Measurements from ENCODE around the gene GRIK2. TPM values are rescaled to one million over a fixed set of nuclear protein-coding genes. Genes with fewer than 3 reads are reported as not detected.

GRIK2 gene
- total RNA-seq, 1 experiment from 2014 or later: 0.70 TPM

GRCh38 chr6:101887532-101887931 lies 494.0 kb downstream of the GRIK2 start:
- H3K27me3 ChIP-seq (ENCODE audit: insufficient read depth, low read length): no peaks in the 10 kb centered on the region
- H3K79me1 ChIP-seq (ENCODE audit: insufficient read depth, low read depth, low read length, poor library complexity, severe bottlenecking): no peaks in the 10 kb centered on the region
- no peaks in the 10 kb centered on the region for H3K4me1 ChIP-seq (ENCODE audit: insufficient read depth, low read length)
- no peaks in the 10 kb centered on the region for H4K20me1 ChIP-seq (ENCODE audit: control insufficient read depth, insufficient read depth, insufficient read length)
- no peak overlapping the region for H2AK5ac ChIP-seq (ENCODE audit: insufficient read length, low read length)
- no peak overlapping the region for H2BK5ac ChIP-seq (ENCODE audit: insufficient read length, low read length)
- H2BK20ac ChIP-seq (ENCODE audit: low read depth, low read length, poor library complexity, severe bottlenecking): no peak overlapping the region
- H3K23me2 ChIP-seq (ENCODE audit: insufficient read length, low read depth, low read length, poor library complexity, severe bottlenecking): no peaks in the 10 kb centered on the region
- Mint-ChIP-seq H3K9me3 (no peaks in the 10 kb centered on the region), H3K27ac (no peak overlapping the region; a peak in 2 of 7 replicates), H3K36me3 (ENCODE audit: insufficient read depth in 1 of 3, low read depth in 3 of 3) (no peaks in the 10 kb centered on the region), H3K4me3 (no peak overlapping the region), H3K27me3 (ENCODE audit: low read depth) (no peaks in the 10 kb centered on the region), H3K4me1 (peaks cover 5 to 10% of the 10 kb centered on the region in 2 experiments; a peak in 2 of 4 replicates)
- TF ChIP-seq CTCF (conservative IDR thresholded peaks at IDR 0.05): no peak
- H2BK120ac ChIP-seq (ENCODE audit: low read depth, low read length, poor library complexity, severe bottlenecking): no peak overlapping the region
- no peak overlapping the region for H4K5ac ChIP-seq (ENCODE audit: insufficient read length, low read depth, low read length)
- no CpG with 5 or more reads among the region's 5 CpGs for WGBS (ENCODE audit: extremely low coverage, insufficient read length, low lambda C conversion rate)
- no peak overlapping the region for H3T11ph ChIP-seq (ENCODE audit: low read length)
- no peak overlapping the region for H3K14ac ChIP-seq (ENCODE audit: insufficient read depth, low read length)
- no peak overlapping the region for H3K23ac ChIP-seq (ENCODE audit: insufficient read length, low read depth, low read length)
- H4K8ac ChIP-seq (replicated peaks; ENCODE audit: insufficient read length, low read depth, low read length): no peak overlapping the region
- H3K9ac ChIP-seq (ENCODE audit: extremely low read depth, insufficient read length, low read length): no peak overlapping the region
- no peak for DNase-seq
- no peak overlapping the region for H3K4ac ChIP-seq (ENCODE audit: low read depth, low read length)
- no peak overlapping the region for H2BK15ac ChIP-seq (ENCODE audit: low read depth, low read length)
- H3K27ac ChIP-seq (ENCODE audit: insufficient read length, low read depth, low read length): no peak overlapping the region
- H2BK12ac ChIP-seq (ENCODE audit: insufficient read length, low read depth, low read length): no peak overlapping the region
- H3K18ac ChIP-seq (ENCODE audit: insufficient read length, low read depth, low read length): no peak overlapping the region
- no peak overlapping the region for H4K91ac ChIP-seq (ENCODE audit: insufficient read length, low read depth, low read length)
- H3K4me2 ChIP-seq (ENCODE audit: insufficient read depth, insufficient read length, low read length): no peak overlapping the region
- H2AFZ ChIP-seq (ENCODE audit: low read length): no peak overlapping the region
- H3K79me2 ChIP-seq (ENCODE audit: insufficient read depth, low read length): no peaks in the 10 kb centered on the region
- H3K9me3 ChIP-seq (ENCODE audit: control insufficient read depth, low read depth, low read length): no peaks in the 10 kb centered on the region
- no peak overlapping the region for H3K56ac ChIP-seq (ENCODE audit: insufficient read length, low read depth, low read length)

Measured in H9 (cell line).